GM18867 (cell line): ENCODE results near the gene LLGL1.

Source experiments
- ATAC-seq: cut with Tn5 transposase; IDR thresholded peaks from one replicate; pipeline ENCODE4 v1.9.1; 2021; ENCODE audit warnings: mild to moderate bottlenecking, moderate library complexity; ENCODE audit not compliant: unreplicated experiment

The LLGL1 gene

GRCh38 chr17:18229254-18229653, 3.8 kb downstream of the LLGL1 start:
- no peak for ATAC-seq

- ATAC-seq = no peak
These were observed 4.3 kb downstream of the LLGL1 start for GRCh38 chr17:18229771-18230170.

GRCh38 chr17:18230288-18231141, 5.1 kb downstream of the LLGL1 start:
- no peak for ATAC-seq

GRCh38 chr17:18231164-18231563, 5.7 kb downstream of the LLGL1 start:
- no peak for ATAC-seq

- ATAC-seq = no peak
These were observed 8.5 kb downstream of the LLGL1 start for GRCh38 chr17:18233803-18234518.

- ATAC-seq = no peak
These were observed 9.5 kb downstream of the LLGL1 start for GRCh38 chr17:18234853-18235380.

- ATAC-seq = no peak
These were observed 10.4 kb downstream of the LLGL1 start for GRCh38 chr17:18235743-18236256.

- no peak for ATAC-seq
These were observed 11.1 kb downstream of the LLGL1 start for GRCh38 chr17:18236494-18236893.

GRCh38 chr17:18237461-18237860, 12.0 kb downstream of the LLGL1 start:
- ATAC-seq = no peak

- no peak for ATAC-seq
These were observed 12.9 kb downstream of the LLGL1 start for GRCh38 chr17:18238299-18238698.

GRCh38 chr17:18240449-18240848, 15.0 kb downstream of the LLGL1 start:
- no peak for ATAC-seq

GRCh38 chr17:18241229-18241871, 15.9 kb downstream of the LLGL1 start:
- ATAC-seq = no peak

GRCh38 chr17:18245038-18245776, 19.8 kb downstream of the LLGL1 start:
- ATAC-seq = no peak

- ATAC-seq = no peak
These were observed 20.8 kb downstream of the LLGL1 start for GRCh38 chr17:18246109-18246725.

- no peak for ATAC-seq
These were observed 21.6 kb downstream of the LLGL1 start for GRCh38 chr17:18246880-18247612.

- no peak for ATAC-seq
These were observed 22.2 kb downstream of the LLGL1 start for GRCh38 chr17:18247613-18248001.

- ATAC-seq = no peak
These were observed 22.9 kb downstream of the LLGL1 start for GRCh38 chr17:18248300-18248731.

- no peak for ATAC-seq
These were observed 23.4 kb downstream of the LLGL1 start for GRCh38 chr17:18248811-18249210.

GRCh38 chr17:18250259-18250658, 24.8 kb downstream of the LLGL1 start:
- ATAC-seq = no peak
